Measurements from ENCODE around the gene PTPRCAP. TPM values are rescaled to one million over a fixed set of nuclear protein-coding genes. Genes with fewer than 3 reads are reported as not detected.
"Not testable (repeated sequence)": the region's sequence is repeated elsewhere in the genome, so short reads cannot be mapped to it uniquely, and the experiment has no call there.

PTPRCAP gene
- total RNA-seq, 6 donors from 2014 or later, result 12.8 to 34.0 (median 18.0) TPM

DNA sequence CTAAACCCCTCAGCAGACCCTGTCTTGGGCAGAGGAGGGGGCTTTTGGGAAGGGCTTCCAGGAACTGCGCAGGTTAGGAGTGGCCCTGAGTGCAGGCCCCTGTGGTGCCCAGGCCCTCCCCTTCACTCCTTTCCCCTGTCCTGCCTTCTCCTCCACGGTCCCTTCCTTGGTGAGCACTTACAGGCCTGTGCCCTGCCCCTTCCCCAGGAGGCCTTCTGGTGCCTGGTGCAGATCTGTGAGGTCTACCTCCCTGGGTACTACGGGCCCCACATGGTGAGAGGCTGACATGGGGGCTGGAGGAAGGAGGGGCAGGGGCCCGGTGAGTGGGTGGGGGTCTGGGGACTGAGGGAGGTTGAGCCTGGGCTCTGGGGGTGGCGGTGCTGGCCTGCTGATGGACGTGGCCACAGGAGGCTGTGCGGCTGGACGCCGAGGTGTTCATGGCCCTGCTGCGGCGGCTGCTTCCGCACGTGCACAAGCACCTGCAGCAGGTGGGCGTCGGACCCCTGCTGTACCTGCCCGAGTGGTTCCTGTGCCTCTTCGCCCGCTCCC is 31.0 kb downstream of the PTPRCAP start:
- Histone ChIP-seq H3K9me3 (no peaks in the 10 kb centered on the region), H3K36me3 (no peaks in the 10 kb centered on the region), H3K27me3 (no peaks in the 10 kb centered on the region), H3K4me1 (peaks cover 20 to 52% (median 37%) of the 10 kb centered on the region in 4 donors), H3K27ac (peak overlapping the region in 1 of 4 donors; percentile 39), H3K4me3 (no peak overlapping the region)
- WGBS, 2 donors, result 71 to 85% methylated on average over 9 to 15 of the region's 18 CpGs
- TF ChIP-seq POLR2A (IDR thresholded peaks at IDR 0.05) (no peak), POLR2AphosphoS5 (IDR thresholded peaks at IDR 0.05) (no peak), EP300 (IDR thresholded peaks at IDR 0.05) (no peak)
- TF ChIP-seq, protein P1, sequence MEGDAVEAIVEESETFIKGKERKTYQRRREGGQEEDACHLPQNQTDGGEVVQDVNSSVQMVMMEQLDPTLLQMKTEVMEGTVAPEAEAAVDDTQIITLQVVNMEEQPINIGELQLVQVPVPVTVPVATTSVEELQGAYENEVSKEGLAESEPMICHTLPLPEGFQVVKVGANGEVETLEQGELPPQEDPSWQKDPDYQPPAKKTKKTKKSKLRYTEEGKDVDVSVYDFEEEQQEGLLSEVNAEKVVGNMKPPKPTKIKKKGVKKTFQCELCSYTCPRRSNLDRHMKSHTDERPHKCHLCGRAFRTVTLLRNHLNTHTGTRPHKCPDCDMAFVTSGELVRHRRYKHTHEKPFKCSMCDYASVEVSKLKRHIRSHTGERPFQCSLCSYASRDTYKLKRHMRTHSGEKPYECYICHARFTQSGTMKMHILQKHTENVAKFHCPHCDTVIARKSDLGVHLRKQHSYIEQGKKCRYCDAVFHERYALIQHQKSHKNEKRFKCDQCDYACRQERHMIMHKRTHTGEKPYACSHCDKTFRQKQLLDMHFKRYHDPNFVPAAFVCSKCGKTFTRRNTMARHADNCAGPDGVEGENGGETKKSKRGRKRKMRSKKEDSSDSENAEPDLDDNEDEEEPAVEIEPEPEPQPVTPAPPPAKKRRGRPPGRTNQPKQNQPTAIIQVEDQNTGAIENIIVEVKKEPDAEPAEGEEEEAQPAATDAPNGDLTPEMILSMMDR (IDR thresholded peaks at IDR 0.05), result no peak
- ATAC-seq (ENCODE audit: low FRiP score in 2 of 2), result no peak
- DNase-seq, result peak in 1 of 2 donors; percentile 80

DNA sequence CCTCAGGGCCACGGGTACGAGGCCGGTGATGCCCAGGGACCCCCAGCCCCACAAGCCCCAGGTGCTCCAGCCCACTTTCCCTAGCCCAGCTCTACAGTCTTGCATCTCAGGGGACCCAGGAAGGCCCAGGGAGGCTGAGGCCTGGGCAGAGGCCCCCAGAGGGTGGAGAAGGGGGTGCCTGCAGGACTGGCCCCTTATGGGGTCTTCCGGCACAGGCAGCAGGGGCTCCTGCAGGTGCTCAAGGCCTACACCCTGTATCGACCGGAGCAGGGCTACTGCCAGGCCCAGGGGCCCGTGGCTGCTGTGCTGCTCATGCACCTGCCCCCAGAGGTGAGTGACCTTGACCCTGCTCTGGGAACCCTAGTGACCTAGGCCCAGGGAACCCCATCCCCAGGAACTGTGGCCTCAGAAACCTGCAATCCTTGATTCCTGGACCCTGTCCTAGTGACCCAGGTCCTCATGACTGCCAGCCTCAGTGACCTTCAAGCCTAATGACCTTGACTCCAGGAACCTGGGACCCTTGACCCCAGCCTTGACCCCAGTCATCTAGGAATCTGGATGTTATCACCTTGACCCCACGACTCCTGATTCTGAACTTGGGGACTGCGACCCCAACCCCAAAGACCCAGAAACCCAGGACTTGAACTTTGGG is 31.7 kb downstream of the PTPRCAP start:
- ATAC-seq (ENCODE audit: low FRiP score in 2 of 2) (no peak), DNase-seq (peak in 1 of 2 donors; percentile 69)
- TF ChIP-seq, protein P1 (IDR thresholded peaks at IDR 0.05), result no peak
- TF ChIP-seq POLR2A (IDR thresholded peaks at IDR 0.05) (no peak), POLR2AphosphoS5 (IDR thresholded peaks at IDR 0.05) (no peak), EP300 (IDR thresholded peaks at IDR 0.05) (no peak)
- H3K27ac ChIP-seq, result peak overlapping the region in 1 of 4 donors; percentile 95
- peak overlapping the region in 1 of 4 donors; percentile 51 for H3K4me3 ChIP-seq
- 67 to 84% methylated on average over 2 to 6 of the region's 9 CpGs for WGBS, 2 donors
- H3K27me3 ChIP-seq, result no peaks in the 10 kb centered on the region
- H3K4me1 ChIP-seq, result peaks cover 21 to 57% (median 41%) of the 10 kb centered on the region in 4 donors
- no peaks in the 10 kb centered on the region for H3K9me3 ChIP-seq
- no peaks in the 10 kb centered on the region for H3K36me3 ChIP-seq

DNA sequence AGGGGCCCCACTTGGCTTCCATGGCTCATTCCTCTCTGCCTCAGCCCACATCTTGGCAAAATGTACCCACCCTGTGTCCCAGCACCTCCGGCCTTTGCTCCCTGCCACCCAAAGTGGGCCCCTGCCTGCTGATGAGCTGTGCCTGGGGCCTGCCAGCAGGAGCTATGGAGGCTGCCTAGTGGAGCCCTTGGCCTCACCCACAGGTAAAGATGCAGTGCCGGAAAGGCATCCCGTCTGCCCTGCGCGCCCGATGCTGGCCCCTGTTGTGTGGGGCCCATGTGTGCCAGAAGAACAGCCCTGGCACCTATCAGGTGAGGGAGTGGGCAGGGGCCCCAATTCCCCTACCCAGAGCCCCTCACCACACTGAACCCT is 32.3 kb downstream of the PTPRCAP start:
- peak overlapping the region in 3 of 4 donors; percentile 32 to 51 (median 47) for H3K4me3 ChIP-seq
- H3K27me3 ChIP-seq, result no peaks in the 10 kb centered on the region
- H3K4me1 ChIP-seq, result peaks cover 27 to 59% (median 44%) of the 10 kb centered on the region in 4 donors
- WGBS, 2 donors, result 87% methylated on average over 6 of the region's 6 CpGs; no CpG with 5 or more reads in 1 of the 2 donors
- DNase-seq (peak in 1 of 2 donors; percentile 73), ATAC-seq (ENCODE audit: low FRiP score in 2 of 2) (no peak)
- H3K27ac ChIP-seq, result peak overlapping the region in 2 of 4 donors; percentile 79 to 95
- no peaks in the 10 kb centered on the region for H3K9me3 ChIP-seq
- TF ChIP-seq POLR2AphosphoS5 (IDR thresholded peaks at IDR 0.05) (no peak), POLR2A (IDR thresholded peaks at IDR 0.05) (no peak), EP300 (IDR thresholded peaks at IDR 0.05) (no peak)
- TF ChIP-seq, protein P1 (IDR thresholded peaks at IDR 0.05), result no peak
- H3K36me3 ChIP-seq, result peaks cover 0 to 4% (median 0%) of the 10 kb centered on the region in 4 donors

DNA sequence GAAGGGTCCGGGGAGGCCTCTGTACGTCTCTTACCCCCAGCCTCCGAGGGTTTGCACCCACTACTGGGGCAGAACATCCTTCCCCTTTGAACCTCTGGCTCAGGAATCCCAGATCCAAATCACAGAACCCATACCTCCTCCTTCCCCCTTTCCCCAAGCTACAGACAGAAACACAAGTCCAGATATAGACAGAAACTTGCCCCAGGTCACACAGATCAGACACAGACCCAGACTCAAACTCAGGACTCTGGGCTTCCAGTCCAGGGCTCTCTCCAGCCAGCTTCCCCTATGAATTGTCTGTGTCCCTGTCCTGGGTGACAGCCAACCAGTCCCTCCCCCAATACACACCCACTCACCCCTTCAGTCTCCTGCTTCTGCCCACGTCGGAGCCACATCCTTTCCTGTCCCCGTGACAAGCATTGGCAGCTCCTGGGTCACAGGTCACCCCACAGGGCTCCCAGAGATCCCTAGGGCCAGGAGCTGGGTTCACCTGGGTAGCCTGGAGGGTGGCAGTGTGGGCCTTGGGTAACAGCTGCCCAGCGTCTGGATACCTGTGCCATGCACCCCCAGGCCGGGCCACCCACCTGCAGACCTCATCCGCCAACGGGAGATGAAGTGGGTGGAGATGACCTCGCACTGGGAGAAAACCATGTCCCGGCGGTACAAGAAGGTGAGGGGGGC is 32.8 kb downstream of the PTPRCAP start:
- H3K4me1 ChIP-seq, result peaks cover 32 to 60% (median 43%) of the 10 kb centered on the region in 4 donors
- no peaks in the 10 kb centered on the region for H3K27me3 ChIP-seq
- H3K9me3 ChIP-seq, result no peaks in the 10 kb centered on the region
- peaks cover 0 to 10% (median 2%) of the 10 kb centered on the region in 4 donors for H3K36me3 ChIP-seq
- WGBS, 2 donors, result 58 to 61% methylated on average over 8 to 13 of the region's 13 CpGs
- DNase-seq (peak; percentile 66 to 72), ATAC-seq (ENCODE audit: low FRiP score in 2 of 2) (no peak)
- H3K4me3 ChIP-seq, result peak overlapping the region in 3 of 4 donors; percentile 32 to 51 (median 47)
- peak in 1 of 4 donors; percentile 3 for TF ChIP-seq EP300 (IDR thresholded peaks at IDR 0.05)
- no peak for TF ChIP-seq POLR2A (IDR thresholded peaks at IDR 0.05)
- peak in 1 of 2 donors; percentile 58 for TF ChIP-seq POLR2AphosphoS5 (IDR thresholded peaks at IDR 0.05)
- TF ChIP-seq, protein P1 (IDR thresholded peaks at IDR 0.05), result no peak
- H3K27ac ChIP-seq, result peak overlapping the region; percentile 61 to 96 (median 87)

DNA sequence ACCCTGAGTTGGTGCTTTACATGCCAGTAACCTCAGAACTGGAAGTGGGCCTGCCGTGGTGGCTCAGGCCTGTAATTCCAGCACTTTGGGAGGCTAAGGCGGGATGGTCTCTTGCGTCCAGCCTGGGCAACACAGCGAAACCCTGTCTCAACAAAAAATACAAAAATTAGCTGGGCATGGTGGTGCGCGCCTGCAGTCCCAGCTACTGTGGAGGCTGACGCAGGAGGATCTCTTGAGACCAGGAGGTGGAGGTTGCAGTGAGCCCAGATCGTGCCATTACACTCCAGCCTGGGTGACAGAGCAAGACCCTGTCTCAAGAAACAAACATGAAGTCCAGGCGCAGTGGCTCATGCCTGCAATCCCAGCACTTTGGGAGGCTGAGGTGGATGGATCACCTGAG is 34.4 kb downstream of the PTPRCAP start:
- peaks cover 34 to 64% (median 38%) of the 10 kb centered on the region in 4 donors for H3K4me1 ChIP-seq
- H3K4me3 ChIP-seq, result peak overlapping the region in 1 of 4 donors; percentile 51
- ATAC-seq (ENCODE audit: low FRiP score in 2 of 2); H3K9me3 ChIP-seq; DNase-seq; H3K27me3 ChIP-seq: not testable (repeated sequence)
- peaks cover 4 to 25% (median 18%) of the 10 kb centered on the region in 4 donors for H3K36me3 ChIP-seq
- peak overlapping the region; percentile 61 to 96 (median 87) for H3K27ac ChIP-seq
- 90% methylated on average over 8 to 9 of the region's 9 CpGs for WGBS, 2 donors
